ENCODE measurements around the gene ALMS1. TPM values are rescaled to one million over a fixed set of nuclear protein-coding genes. Genes with fewer than 3 reads are reported as not detected.

Gene ALMS1
- total and polyA plus RNA-seq, 4 donors: 7.2 to 58.0 (median 20.5) TPM

GRCh38 chr2:73374269-73374668 is 11.4 kb upstream of the ALMS1 start:
- no peak for DNase-seq
- no peak overlapping the region for H3K27ac ChIP-seq (ENCODE audit: low read depth in 1 of 2, low read length in 1 of 2)
- no peak overlapping the region for H3K9ac ChIP-seq (ENCODE audit: insufficient read depth in 1 of 2, low read length in 2 of 2)
- H3K9me3 ChIP-seq (ENCODE audit: control insufficient read depth in 4 of 4, insufficient read depth in 3 of 4, low read length in 3 of 4): peaks cover 0 to 2% (median 0%) of the 10 kb centered on the region in 4 donors
- ATAC-seq (ENCODE audit: insufficient read depth, low FRiP score): no peak
- no peak overlapping the region for H3K4me3 ChIP-seq
- 71 to 80% methylated on average over 1 of the region's 1 CpG for WGBS, 2 donors
- no peaks in the 10 kb centered on the region for H3K4me1 ChIP-seq (ENCODE audit: control insufficient read depth in 5 of 5, insufficient read depth in 5 of 5, low read length in 5 of 5)
- H3K27me3 ChIP-seq (ENCODE audit: control insufficient read depth in 3 of 3, insufficient read depth in 3 of 3, low read length in 2 of 3): peaks cover 0 to 21% (median 5%) of the 10 kb centered on the region in 3 donors
- TF ChIP-seq, protein P1, sequence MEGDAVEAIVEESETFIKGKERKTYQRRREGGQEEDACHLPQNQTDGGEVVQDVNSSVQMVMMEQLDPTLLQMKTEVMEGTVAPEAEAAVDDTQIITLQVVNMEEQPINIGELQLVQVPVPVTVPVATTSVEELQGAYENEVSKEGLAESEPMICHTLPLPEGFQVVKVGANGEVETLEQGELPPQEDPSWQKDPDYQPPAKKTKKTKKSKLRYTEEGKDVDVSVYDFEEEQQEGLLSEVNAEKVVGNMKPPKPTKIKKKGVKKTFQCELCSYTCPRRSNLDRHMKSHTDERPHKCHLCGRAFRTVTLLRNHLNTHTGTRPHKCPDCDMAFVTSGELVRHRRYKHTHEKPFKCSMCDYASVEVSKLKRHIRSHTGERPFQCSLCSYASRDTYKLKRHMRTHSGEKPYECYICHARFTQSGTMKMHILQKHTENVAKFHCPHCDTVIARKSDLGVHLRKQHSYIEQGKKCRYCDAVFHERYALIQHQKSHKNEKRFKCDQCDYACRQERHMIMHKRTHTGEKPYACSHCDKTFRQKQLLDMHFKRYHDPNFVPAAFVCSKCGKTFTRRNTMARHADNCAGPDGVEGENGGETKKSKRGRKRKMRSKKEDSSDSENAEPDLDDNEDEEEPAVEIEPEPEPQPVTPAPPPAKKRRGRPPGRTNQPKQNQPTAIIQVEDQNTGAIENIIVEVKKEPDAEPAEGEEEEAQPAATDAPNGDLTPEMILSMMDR (IDR thresholded peaks at IDR 0.05; ENCODE audit: control extremely low read depth, extremely low read depth): no peak
- no peaks in the 10 kb centered on the region for H3K36me3 ChIP-seq (ENCODE audit: control insufficient read depth in 4 of 4, insufficient read depth in 4 of 4, low read length in 4 of 4)

GRCh38 chr2:73376681-73377080 is 9.0 kb upstream of the ALMS1 start:
- Histone ChIP-seq H3K9ac (ENCODE audit: insufficient read depth in 1 of 2, low read length in 2 of 2) (no peak overlapping the region), H3K4me1 (ENCODE audit: control insufficient read depth in 5 of 5, insufficient read depth in 5 of 5, low read length in 5 of 5) (no peaks in the 10 kb centered on the region), H3K9me3 (ENCODE audit: control insufficient read depth in 4 of 4, insufficient read depth in 3 of 4, low read length in 3 of 4) (peaks cover 0 to 2% (median 0%) of the 10 kb centered on the region in 4 donors), H3K27me3 (ENCODE audit: control insufficient read depth in 3 of 3, insufficient read depth in 3 of 3, low read length in 2 of 3) (peaks cover 0 to 21% (median 7%) of the 10 kb centered on the region in 3 donors), H3K4me3 (no peak overlapping the region), H3K36me3 (ENCODE audit: control insufficient read depth in 4 of 4, insufficient read depth in 4 of 4, low read length in 4 of 4) (no peaks in the 10 kb centered on the region), H3K27ac (ENCODE audit: low read depth in 1 of 2, low read length in 1 of 2) (no peak overlapping the region)
- ATAC-seq (ENCODE audit: insufficient read depth, low FRiP score) (no peak), DNase-seq (no peak)
- TF ChIP-seq, protein P1 (IDR thresholded peaks at IDR 0.05; ENCODE audit: control extremely low read depth, extremely low read depth): no peak
- WGBS, 2 donors: 84 to 92% methylated on average over 2 of the region's 2 CpGs

DNA sequence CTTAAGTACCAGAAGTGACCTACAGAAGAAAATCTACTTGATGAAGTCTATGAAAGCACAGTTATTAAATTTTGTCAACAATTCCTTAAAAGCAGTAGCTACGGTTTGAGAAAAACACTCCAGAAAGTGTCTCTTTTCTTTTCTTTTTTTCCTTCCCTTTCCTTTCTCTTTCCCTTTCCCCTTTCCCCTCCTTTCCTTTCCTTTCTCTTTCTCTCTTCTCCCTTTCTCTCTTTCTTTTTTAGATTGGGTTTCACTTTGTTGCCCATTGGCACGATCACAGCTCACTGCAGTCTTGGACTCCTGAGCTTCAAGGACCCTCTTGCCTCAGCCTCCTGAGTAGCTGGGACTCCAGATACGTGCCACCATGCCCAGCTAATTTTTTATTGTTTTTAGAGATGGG is 2.6 kb upstream of the ALMS1 start:
- WGBS, 2 donors: 77 to 81% methylated on average over 3 of the region's 3 CpGs
- no peak overlapping the region for H3K9ac ChIP-seq (ENCODE audit: insufficient read depth in 1 of 2, low read length in 2 of 2)
- H3K4me1 ChIP-seq (ENCODE audit: control insufficient read depth in 5 of 5, insufficient read depth in 5 of 5, low read length in 5 of 5): peaks cover 1 to 17% (median 8%) of the 10 kb centered on the region in 5 donors
- TF ChIP-seq, protein P1 (IDR thresholded peaks at IDR 0.05; ENCODE audit: control extremely low read depth, extremely low read depth): no peak
- DNase-seq (no peak), ATAC-seq (ENCODE audit: insufficient read depth, low FRiP score) (no peak)
- no peaks in the 10 kb centered on the region for H3K36me3 ChIP-seq (ENCODE audit: control insufficient read depth in 4 of 4, insufficient read depth in 4 of 4, low read length in 4 of 4)
- H3K27ac ChIP-seq (ENCODE audit: low read depth in 1 of 2, low read length in 1 of 2): no peak overlapping the region
- peaks cover 0 to 9% (median 7%) of the 10 kb centered on the region in 3 donors for H3K27me3 ChIP-seq (ENCODE audit: control insufficient read depth in 3 of 3, insufficient read depth in 3 of 3, low read length in 2 of 3)
- no peak overlapping the region for H3K4me3 ChIP-seq
- no peaks in the 10 kb centered on the region for H3K9me3 ChIP-seq (ENCODE audit: control insufficient read depth in 4 of 4, insufficient read depth in 3 of 4, low read length in 3 of 4)

DNA sequence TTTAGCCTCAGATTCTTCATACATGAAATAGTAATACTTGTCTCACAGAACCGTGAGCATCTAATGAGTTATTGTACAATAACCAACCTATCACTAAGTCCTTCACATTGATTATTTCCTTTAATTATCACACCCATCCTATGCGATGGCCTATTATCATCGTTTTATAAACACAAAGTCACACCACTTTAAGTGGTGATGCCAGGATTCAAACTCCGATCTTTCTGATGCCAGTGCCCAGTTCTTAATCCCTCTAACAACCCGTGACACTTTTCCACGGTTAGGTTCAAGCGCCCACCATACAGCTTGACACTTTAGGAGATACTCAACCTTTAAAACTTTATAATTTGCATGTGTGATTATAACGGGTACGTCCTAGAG is 523 bp upstream of the ALMS1 start:
- WGBS, 2 donors: 3 to 4% methylated on average over 9 of the region's 9 CpGs
- DNase-seq (no peak), ATAC-seq (ENCODE audit: insufficient read depth, low FRiP score) (no peak)
- H3K4me1 ChIP-seq (ENCODE audit: control insufficient read depth in 5 of 5, insufficient read depth in 5 of 5, low read length in 5 of 5): peaks cover 1 to 17% (median 8%) of the 10 kb centered on the region in 5 donors
- H3K36me3 ChIP-seq (ENCODE audit: control insufficient read depth in 4 of 4, insufficient read depth in 4 of 4, low read length in 4 of 4): no peaks in the 10 kb centered on the region
- H3K9me3 ChIP-seq (ENCODE audit: control insufficient read depth in 4 of 4, insufficient read depth in 3 of 4, low read length in 3 of 4): no peaks in the 10 kb centered on the region
- peak overlapping the region; percentile 58 for H3K4me3 ChIP-seq
- H3K27me3 ChIP-seq (ENCODE audit: control insufficient read depth in 3 of 3, insufficient read depth in 3 of 3, low read length in 2 of 3): peaks cover 0 to 9% (median 5%) of the 10 kb centered on the region in 3 donors
- peak overlapping the region; percentile 87 to 92 for H3K27ac ChIP-seq (ENCODE audit: low read depth in 1 of 2, low read length in 1 of 2)
- H3K9ac ChIP-seq (ENCODE audit: insufficient read depth in 1 of 2, low read length in 2 of 2): peak overlapping the region; percentile 80 to 94
- TF ChIP-seq, protein P1 (IDR thresholded peaks at IDR 0.05; ENCODE audit: control extremely low read depth, extremely low read depth): no peak
